LNCaP clone FGC (cell line): ENCODE measurements around the gene ZFYVE19.

ENCODE experiments used
- DNase-seq: peaks from one replicate; pipeline ENCODE4 v3.0.0-alpha.2; 2011; ENCODE audit warnings: low read depth
- H3K4me3 ChIP-seq: 2 replicates; pipeline ENCODE4 v1.5.1; 2011; ENCODE audit warnings: mild to moderate bottlenecking, low read depth, low read length, control low read depth
- CTCF ChIP-seq: IDR thresholded peaks from 2 replicates; pipeline ENCODE4 v1.5.1; 2012; ENCODE audit warnings: mild to moderate bottlenecking; ENCODE audit not compliant: control insufficient read depth, insufficient read depth; ENCODE audit errors: extremely low read depth

ZFYVE19 gene

DNA sequence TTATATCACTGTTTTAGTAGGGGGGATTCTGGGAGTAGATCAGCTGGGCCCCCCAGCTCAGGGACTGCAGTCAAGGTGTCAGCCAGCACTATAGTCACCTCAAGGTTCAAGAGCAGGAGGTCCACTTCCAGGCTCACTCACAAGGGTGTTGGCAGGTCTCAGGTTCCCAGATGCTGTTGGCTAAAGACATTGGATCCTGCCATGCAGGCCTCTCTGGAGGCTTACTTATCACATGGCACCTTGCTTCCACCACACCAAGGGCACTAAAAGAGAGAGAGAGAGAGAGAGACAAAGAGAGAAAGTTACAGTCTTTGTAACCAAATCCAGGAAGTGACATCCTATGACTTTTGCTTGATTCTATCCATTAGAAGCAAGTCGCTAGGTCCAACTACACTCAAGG, 29.1 kb downstream of the ZFYVE19 start:
- no peak for DNase-seq
- no peak overlapping the region for H3K4me3 ChIP-seq
- TF ChIP-seq CTCF: no peak

GRCh38 chr15:40838756-40839155, 31.9 kb downstream of the ZFYVE19 start:
- no peak for TF ChIP-seq CTCF
- DNase-seq: no peak
- no peak overlapping the region for H3K4me3 ChIP-seq

GRCh38 chr15:40841741-40842140, 34.9 kb downstream of the ZFYVE19 start:
- no peak overlapping the region for H3K4me3 ChIP-seq
- DNase-seq: no peak
- TF ChIP-seq CTCF: no peak

DNA sequence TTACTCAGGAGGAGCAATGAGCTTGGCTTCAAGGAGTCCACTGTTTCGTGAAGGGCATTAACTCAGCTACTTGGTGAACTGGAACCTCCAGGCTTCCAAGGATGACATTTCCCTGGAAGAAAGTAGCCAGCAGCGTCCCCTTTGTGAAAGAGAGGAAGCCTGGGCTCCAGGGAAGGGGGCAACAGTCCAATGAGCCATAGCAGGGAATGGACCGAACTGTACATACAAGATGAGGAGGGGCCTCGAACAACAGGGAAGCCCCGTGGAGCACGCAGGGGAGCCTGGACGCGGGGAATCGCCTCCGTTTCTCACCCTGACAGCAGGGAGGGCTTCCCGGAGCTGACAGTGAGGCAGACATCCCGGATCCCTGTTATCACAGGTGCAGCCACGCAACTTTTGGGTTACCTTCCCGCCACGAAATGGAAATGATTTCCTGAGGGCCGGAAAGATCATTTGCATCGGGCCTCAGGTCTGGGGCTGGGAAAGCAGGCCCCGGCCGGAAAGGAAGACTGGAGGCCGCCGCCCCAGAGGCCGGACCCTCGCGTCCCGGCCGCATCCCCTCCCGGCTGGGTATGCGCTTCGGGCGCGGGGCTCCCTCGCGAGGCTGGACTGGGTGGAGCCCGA, 36.5 kb downstream of the ZFYVE19 start:
- no peak for TF ChIP-seq CTCF
- peak overlapping the region; percentile 80 for H3K4me3 ChIP-seq
- no peak for DNase-seq

- peak within 1 kb of the TSS; percentile 80 for H3K4me3 ChIP-seq
- DNase-seq: no peak
- no peak for TF ChIP-seq CTCF
Measured at GRCh38 chr15:40843885-40844695, 37.2 kb downstream of the ZFYVE19 start, which contains the start of gene SPINT1. Gene SPINT1 (plus strand): TSS chr15:40844048. CDS start chr15:40844555, 507 bp downstream.

DNA sequence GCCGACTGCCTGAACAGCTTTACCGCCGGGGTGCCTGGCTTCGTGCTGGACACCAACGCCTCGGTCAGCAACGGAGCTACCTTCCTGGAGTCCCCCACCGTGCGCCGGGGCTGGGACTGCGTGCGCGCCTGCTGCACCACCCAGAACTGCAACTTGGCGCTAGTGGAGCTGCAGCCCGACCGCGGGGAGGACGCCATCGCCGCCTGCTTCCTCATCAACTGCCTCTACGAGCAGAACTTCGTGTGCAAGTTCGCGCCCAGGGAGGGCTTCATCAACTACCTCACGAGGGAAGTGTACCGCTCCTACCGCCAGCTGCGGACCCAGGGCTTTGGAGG, 37.8 kb downstream of the ZFYVE19 start:
- TF ChIP-seq CTCF: no peak
- DNase-seq: no peak
- peak overlapping the region; percentile 80 for H3K4me3 ChIP-seq
